HG03045 (cell line): Measurements from ENCODE around the gene BRAT1.
"Not testable (repeated sequence)": the region's sequence is repeated elsewhere in the genome, so short reads cannot be mapped to it uniquely, and the experiment has no call there.

Source experiments
- ATAC-seq: cut with Tn5 transposase; IDR thresholded peaks from one replicate; pipeline ENCODE4 v1.9.1; 2021; ENCODE audit warnings: mild to moderate bottlenecking, moderate library complexity; ENCODE audit not compliant: unreplicated experiment

Gene BRAT1

DNA sequence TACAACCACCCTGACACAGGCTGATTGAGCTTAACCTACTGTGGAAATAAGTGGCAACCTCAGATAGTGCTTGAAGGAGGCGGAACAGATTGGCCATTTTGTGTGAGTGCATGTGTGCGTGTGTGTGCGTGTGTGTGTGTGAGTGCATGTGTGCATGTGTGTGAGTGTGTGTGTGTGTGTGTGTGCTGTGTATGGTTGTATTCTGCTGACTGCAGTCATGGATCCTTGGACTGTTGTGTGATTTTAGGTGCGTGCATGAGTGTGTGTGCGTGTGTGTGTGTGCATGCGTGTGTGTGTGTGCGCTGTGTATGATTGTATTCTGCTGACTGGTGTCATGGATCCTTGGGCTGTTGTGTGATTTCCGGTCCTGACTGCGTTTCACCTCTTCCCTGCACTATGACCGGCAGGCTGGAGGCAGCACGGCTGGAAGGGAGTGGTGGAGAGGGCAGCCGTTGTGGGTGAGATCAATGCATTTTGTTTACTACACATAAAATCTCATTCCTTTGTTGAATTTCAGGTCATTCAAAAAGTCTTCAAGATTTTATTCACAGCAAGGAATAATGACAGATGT lies 9.7 kb upstream of the BRAT1 start:
- ATAC-seq: no peak

DNA sequence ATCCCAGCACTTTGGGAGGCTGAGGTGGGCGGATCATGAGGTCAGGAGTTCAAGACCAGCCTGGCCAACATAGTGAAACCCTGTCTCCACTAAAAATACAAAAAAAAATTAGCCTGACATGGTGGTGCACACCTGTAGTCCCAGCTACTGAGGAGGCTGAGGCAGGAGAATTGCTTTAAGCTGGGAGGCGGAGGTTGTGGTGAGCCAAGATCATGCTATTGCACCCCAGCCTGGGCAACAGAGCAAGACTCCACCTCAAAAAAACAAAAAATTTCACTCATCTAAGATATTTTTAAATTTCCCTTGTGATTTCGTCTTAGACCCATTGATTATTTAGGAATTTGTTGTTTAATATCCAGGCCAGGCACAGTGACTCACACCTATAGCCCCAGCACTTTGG lies 8.6 kb upstream of the BRAT1 start:
- ATAC-seq: not testable (repeated sequence)

DNA sequence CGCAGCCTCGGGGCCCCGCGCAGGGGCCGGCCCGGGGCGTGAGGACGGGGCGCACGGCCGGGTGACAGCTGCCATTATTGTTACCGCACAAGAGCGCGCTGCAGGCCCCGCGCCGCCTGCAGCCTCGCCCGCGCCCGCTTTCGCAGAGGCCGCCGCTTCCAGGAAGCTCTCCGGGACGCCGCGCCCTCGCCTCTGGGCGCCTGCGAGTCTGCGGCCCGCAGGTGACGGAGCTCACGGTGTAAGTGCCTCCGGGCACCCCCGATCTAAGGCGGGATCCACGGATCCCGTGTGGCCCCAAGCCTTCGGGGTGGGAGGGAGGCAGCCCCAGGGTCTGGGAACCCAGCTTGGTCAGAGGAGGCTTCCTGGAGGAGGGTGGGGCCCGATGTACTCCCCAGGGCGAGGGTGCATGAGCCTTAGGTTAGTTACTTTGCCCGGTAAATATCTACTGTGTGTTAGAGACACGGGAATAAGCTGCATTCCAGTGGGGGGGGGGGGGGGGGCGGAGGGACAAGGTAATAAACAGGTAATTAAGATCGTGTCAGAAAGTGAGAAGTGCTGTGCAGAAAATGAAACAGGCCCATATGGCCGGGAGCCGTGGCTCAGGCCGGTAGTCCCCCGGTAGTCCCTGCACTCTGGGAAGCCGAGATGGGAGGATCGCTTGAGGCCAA lies 4.1 kb upstream of the BRAT1 start:
- peak; percentile 8 for ATAC-seq

DNA sequence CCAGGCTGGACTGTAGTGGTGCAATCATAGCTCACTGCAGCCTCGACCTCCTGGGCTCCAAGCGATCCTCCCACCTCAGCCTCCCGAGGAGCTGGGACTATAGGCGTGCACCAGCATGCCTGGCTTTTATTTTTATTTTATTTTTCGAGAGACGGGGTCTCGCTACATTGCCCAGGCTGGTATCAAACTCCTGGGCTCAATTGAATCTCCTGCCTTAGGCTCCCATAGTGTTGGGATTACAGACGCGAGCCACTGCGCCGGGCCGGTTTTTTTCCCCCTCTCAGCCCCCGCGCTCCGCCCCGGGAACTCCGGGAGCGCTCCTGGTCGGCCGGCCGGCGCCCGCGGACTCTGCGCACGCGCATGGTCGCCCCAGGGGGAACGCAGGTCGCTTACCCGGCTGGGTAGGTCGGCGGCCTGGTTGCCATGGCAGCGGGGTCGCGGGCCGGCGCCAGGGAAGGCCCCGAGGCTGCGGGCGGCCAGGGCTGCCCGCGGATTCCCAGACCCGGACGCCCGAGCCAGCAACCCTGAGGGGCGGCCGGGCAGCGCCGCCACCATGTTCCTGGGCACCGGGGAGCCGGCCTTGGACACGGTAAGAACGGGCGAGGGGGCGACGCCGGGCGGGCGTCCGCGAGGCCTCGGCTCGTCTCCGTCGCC lies 3.4 kb upstream of the BRAT1 start, which contains the start of gene IQCE:
Gene IQCE, plus strand, starts transcription at position 351 of the 654 bp plus-strand sequence. Its CDS starts 203 bp downstream, at position 554.
- ATAC-seq: peak; percentile 64

DNA sequence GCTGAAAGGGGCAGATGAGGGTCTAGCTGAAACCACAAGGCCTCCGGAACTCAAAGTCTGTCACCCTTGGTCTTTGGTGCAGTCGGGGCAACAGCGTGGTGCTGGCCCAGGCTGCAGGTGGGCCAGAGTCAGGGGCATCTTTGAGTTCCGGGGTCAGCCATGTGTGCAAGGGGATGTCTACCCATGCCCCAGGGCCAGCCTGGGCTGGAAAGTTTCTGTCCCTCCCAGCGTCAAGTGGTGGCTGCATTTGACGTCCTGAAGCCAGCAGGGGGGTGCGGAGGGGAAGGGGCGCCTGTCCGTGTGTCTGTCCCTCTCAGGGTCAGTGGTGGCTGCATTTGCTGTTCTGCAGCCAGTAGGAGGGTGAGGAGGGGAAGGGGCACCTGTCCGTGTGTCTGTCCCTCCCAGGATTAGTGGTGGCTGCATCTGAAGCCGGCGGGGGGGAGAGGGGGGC lies 638 bp downstream of the BRAT1 start:
- no peak for ATAC-seq

DNA sequence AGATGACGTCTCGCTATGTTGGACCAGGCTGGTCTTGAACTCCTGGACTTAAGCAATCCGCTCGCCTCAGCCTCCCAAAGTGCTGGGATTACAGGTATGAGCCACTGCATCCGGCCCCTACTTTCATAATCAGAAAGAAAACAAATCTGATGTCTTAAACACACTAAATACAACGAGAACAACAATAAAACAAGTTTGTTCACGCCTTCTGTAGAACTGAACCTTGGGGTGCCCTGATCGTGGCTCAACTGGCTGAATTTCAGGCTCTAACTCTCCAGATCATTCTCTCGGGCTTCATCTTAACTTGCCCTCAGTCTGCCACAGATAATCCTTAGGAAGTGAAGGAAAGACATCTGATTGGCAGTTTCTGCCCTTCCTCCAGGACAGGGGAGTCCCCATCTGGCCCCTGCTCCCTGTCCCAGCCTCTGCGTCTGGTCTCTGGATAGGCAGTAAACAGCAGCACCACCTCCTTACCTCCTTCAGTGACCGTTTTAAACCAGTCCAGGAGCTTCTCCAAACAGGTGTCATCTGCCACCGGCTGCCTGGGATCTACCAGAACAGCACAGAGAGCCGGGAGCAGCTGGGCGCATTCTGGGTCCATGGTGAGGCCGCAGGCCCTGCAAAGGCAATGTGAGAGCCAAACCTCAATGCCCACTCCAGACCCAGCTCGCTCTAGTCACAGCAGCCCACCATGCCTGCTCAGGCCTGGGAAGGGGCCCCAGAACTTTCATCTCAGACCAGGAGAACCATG lies 1.3 kb downstream of the BRAT1 start:
- ATAC-seq: no peak

DNA sequence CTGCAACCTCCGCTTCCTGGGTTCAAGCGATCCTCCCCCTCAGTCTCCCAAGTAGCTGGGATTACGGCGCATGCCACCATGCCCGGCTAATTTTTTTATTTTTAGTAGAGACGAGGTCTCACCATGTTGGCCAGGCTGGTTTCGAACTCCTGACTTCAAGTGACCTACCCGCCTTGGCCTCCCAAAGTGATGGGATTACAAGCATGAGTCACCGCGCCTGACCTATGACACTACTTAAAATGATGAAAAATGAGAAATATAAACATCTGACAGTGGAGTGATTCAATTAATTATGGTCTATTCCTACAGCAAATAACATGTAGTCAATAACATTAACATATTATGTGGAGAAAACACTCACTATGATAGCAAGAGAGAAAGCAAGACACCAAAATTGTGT lies 2.2 kb downstream of the BRAT1 start:
- no peak for ATAC-seq

DNA sequence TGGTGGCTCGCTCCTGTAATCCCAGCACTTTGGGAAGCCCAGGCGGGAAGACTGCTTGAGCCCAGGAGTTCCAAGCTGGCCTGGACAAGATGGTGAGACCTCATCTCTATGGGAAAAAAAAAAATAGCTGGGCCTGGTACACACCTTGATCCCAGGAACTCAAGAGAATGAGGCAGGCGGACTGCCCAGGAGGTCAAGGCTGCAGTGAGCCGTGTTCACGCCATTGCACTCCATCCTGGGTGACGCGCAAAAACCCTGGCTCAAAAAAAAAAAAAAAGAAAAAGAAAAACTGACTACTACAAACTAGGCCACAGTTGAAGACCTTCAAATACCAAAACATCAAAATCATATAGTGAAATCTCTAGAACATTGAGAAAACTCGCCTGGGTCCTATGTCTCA lies 3.9 kb downstream of the BRAT1 start:
- no peak for ATAC-seq

DNA sequence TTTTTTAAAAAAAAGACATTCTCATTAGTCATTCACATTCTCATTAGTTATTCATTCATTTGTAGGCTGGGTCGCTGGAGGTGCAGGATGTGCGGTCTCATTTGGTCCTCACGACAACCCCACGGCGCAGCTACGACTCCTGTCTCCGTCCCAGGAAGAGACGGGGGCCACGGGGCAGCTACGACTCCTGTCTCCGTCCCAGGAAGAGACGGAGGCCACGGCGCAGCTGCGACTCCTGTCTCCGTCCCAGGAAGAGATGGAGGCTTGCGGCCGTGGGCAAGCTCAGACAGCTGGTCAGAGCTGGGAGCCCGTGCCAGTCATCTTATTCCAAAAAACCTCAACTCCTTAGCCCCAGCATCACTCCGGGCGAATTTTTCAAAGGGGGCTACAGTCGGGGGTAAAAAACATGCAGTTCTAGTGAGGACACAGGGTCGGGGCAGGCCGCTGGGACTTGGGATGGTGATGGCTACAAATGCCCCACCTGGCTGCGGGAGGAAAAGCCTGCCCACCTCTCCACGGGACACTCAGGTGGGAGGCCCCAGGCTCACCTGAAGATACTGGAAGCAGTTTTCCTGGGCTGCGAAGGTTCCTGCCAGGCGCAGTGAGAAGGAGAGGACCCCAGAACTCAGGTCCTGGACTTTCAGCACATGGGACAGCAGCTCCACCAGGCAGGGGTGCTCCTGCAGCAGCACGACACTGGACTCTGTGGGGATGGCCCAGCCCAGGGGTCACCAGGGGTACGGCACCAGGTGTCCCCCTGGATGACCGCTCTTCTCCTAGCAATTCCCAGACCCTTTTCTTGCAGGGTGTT lies 8.3 kb downstream of the BRAT1 start:
- no peak for ATAC-seq

DNA sequence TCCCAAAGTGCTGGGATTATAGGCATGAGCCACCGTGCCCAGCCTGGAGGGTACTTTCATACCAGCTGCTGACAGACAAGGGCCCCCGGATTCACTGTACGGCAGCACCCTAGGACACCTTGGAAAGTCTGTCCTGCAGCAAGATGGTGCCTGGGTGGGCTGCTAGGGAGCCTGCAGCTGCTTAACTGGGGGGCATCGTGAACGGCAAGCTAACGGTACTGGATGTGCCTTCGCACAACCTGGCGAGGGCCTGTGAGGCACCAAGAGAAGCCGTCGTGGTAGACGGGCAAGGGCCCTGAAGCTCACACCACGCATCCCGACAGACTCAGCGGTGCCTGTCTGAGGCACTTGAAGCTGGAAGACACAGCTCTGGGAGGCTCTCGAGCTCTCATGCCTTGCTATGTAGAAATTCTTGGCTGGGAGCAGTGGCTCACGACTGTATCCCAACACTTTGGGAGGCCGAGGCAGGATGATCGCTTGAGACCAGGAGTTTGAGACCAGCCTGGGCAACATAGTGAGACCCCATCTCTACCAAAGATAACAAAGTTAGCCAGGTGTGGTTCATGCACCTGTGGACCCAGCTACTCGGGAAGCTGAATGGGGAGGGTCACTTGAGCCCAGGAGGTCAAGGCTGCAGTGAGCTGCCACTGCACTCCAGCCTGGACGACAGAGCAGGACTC lies 9.4 kb downstream of the BRAT1 start:
- no peak for ATAC-seq

DNA sequence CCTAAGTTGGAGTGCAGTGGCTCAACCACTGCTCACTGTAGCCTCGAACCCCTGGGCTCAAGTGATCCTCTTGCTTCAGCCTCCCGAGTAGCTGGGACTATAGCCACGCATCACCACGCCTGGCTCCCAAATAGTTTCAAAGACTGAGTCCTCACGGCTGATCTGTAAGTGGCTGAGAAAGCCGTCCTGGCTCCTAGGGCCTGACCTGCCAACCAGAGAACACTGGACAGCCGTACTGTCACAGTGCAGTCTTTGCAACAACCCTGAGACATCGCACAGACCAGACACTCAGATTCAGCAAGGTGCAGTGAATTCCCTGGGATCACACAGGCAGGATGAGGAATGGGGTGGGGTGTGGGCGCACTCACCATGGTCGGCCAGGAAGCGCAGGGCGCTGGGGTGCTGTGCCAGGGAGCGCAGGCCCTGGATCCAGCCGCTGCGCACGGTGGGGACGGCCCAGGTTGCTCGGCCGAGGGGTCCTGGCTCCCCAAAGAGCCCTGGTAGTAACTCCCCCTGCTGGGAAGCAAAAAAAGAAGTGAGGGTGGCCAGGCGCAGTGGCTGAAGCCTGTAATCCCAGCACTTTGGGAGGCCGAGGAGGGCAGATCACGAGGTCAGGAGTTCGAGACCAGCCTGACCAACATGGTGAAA lies 10.7 kb downstream of the BRAT1 start:
- ATAC-seq: no peak

DNA sequence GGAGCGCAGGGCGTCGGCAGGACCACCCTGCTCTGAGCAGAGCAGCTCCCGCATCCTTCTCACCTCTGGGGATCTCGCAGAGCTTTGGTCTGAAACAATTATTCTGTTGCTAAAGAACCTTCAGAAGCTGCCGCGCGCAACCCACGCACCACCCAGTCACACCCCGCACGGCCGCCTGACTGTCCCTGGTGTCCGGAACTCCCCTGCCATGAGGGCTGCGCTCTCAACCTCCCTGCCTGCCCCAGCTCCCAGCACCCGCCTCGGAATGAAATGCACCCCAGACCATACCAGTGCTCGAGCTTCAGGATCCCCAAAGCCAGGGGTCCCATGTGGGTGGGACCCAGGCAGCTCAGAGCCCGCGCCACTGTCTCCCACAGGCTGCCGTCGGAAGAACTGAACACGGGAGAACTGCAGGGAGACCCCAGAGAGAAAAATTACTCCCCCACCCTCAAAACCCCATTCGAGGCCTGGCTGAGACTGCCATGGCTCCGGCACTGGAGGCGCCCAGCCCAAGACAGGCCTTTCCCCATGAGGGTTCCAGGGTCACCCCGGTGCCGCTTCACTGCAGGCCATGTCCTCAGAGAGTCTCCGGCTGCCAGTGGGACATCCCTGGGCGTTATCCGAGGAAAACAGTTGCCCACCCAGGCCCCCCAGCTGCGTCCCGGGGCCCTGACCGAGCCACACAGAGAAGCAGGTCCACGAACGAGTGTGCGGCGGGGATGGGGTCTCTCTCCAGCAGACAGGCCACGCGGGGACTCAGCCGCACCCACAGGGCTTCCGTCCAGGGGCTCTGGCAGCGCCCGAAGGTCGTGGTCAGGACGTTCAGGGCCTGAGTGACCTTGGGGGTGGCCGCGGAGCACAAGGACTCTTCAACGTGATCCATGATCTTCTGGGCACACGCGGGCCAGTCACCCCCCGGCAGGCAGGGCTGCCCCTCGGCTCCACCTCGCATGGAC lies 12.1 kb downstream of the BRAT1 start:
- ATAC-seq: no peak

DNA sequence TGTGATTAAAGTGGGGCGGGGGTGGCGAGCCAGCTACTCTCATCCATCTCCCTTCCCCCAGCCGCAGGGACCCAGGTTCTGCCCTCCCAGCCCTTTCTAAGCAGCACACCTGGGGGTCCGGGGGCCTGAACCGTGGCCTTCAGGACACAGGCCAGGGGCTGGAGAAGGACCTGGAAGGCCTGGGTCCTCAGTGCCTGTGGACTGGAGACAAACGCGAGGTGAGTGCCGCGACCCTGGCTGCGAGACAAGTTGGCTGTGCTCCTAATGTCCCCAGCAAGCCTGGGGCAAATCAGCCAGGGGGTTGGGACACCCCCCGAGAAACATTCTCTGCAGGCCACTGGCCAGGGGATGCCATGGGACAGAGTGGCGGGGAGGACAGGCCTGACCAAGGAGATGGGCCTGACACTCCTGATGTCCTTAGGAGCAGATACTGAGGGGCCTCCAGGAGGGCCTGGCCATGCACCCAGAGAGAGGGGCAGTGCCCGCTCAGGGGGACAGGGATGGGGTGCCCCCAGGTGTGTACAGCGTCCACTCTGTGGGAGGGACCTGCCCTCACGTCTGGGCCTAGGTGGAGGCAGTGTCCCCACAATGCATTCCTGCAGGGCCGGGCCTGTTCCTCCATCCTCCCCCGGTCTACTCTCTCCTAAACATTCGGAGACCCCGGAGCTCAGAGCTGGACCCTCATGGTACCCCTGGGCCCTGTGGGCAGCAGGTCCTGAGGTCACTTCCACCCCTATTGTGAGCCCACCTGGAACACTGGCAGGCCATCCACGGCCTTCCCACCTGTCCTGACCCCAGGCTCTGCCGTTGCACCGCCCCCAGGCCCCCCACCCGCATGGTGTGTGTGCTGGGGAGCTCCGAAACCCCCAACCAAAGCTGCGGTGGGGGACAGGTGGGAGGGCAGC lies 13.1 kb downstream of the BRAT1 start:
- ATAC-seq: no peak

DNA sequence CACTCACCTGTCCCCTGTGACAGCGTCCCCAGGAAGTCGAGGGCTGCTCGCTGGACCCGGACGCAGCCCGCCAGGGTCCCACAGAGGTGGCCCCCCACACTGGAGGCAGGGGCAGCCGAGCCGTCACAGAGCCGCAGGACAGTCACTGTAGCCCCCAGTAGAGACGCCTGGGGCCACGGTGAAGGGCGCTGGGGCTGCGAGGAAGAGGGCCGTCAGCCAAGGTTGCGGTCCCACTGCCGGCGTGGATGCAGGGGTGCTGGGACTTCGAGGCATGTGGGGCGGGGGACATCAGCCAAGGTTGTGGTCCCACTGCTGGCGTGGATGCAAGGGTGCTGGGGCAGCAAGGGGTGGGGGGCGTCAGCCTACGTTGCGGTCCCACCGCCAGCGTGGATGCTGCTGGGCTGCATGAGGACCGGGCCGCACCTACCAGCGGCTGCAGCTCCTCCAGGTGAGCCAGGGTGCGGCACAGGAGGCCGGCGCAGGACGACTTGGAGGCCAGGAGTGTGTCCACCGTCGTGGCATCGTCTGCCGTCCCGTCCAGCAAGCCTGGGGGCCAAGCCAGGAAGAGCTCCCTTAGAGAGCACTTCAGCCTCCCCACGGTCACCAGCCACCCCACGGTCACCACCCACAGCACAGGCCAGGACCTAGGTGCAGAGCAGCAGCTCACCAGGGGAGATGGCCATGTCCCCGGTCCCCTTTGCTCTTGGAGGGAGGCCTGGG lies 13.9 kb downstream of the BRAT1 start:
- ATAC-seq: no peak

DNA sequence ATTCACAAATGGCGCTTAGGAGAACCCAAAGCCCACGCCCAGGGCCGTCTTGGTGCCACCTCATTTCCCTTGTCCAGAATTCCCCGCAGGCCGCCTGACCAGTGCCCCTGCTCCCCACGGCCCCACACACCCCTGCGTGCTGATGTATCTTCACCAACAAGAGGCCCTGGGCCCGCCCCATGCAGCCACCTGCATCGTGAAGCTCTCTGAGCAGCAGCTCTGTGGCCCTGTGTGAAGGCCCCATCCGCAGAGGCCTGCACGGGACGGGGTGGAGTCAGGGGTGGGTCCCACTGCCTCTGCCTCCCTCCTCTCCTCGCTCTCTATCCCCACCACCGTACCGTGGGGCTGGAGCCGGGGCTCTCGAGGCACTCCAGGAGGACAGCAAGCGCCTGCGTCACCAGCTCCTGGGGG lies 14.7 kb downstream of the BRAT1 start:
- ATAC-seq: no peak

DNA sequence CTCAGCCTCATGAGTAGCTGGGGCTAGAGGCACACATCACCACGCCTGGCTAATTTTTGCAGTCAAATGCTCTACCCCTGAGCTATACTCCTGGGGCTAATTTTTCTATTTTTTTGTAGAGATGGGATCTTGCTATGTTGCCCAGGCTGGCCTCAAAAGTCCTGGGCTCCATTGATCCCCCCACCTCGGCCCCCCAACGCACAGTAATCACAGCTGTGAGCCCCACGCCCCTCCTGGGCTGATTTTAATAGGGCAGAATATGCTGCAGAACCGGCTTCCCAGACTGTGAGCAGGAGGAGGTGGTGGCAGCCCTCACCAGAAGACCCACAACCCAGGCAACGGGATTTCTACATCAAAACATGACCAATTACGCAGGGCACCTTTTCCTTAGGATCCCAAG lies 15.2 kb downstream of the BRAT1 start:
- ATAC-seq: no peak
